ENCODE data around the gene ATP1B1.
A peak's percentile ranks its signal among the peaks of the same experiment; 100 is the strongest.

ATP1B1 gene

DNA sequence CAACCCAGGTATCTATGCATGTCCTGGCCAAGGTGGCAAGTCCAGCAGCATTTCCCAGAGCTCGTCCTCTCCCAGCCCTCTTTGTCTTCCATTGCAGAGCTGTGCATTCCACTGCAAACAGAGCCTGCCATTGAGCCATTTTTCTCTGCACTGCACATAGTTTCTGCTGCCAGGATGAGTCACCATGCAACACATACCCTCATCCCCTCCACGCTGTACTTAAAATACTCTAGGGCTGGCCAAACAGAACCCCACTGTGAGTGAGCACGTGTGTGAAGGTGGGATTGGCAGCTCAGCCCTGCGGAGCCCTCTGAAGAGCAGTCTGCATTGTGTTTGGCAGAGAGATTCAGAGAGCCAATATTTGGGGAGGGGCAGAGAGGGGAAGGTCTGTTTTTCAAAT, 3.9 kb upstream of the ATP1B1 start:
- TF ChIP-seq, protein P1, sequence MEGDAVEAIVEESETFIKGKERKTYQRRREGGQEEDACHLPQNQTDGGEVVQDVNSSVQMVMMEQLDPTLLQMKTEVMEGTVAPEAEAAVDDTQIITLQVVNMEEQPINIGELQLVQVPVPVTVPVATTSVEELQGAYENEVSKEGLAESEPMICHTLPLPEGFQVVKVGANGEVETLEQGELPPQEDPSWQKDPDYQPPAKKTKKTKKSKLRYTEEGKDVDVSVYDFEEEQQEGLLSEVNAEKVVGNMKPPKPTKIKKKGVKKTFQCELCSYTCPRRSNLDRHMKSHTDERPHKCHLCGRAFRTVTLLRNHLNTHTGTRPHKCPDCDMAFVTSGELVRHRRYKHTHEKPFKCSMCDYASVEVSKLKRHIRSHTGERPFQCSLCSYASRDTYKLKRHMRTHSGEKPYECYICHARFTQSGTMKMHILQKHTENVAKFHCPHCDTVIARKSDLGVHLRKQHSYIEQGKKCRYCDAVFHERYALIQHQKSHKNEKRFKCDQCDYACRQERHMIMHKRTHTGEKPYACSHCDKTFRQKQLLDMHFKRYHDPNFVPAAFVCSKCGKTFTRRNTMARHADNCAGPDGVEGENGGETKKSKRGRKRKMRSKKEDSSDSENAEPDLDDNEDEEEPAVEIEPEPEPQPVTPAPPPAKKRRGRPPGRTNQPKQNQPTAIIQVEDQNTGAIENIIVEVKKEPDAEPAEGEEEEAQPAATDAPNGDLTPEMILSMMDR (IDR thresholded peaks at IDR 0.05; ENCODE audit: borderline replicate concordance, control extremely low read depth, extremely low read depth, insufficient read depth, missing control alignments) = no peak
- in situ Hi-C loops (cut with MboI; ENCODE audit: low sequenced_read_pairs, unreplicated experiment) = loop anchor here (25.0 kb wide), 1 partner anchor 490 kb away; no protein-coding TSS in a partner anchor
- no peak for DNase-seq (ENCODE audit: low spot score)

DNA sequence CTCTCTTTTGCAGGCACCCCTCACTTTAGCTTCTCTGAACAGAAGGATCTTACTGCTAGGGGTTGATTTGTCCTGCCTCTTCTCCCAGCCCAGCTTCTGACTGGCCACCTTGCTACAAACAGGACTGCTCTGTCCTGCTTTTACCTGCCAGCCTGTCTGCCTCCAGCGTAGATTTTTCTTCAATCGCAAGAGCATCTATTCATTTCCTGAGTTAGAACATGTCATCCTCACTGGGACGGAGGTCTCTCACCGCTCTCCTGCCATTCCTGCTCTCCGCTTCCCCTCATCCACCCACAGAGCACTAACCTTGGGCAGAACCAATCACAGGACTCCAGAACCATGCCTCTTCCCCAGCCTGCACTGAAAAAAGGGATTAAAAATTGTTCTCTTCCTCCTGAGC, 3.5 kb upstream of the ATP1B1 start:
- TF ChIP-seq, protein P1 (IDR thresholded peaks at IDR 0.05; ENCODE audit: borderline replicate concordance, control extremely low read depth, extremely low read depth, insufficient read depth, missing control alignments) = no peak
- in situ Hi-C loops (cut with MboI; ENCODE audit: low sequenced_read_pairs, unreplicated experiment) = loop anchor here (25.0 kb wide), 1 partner anchor 491 kb away; no protein-coding TSS in a partner anchor
- DNase-seq (ENCODE audit: low spot score) = no peak

DNA sequence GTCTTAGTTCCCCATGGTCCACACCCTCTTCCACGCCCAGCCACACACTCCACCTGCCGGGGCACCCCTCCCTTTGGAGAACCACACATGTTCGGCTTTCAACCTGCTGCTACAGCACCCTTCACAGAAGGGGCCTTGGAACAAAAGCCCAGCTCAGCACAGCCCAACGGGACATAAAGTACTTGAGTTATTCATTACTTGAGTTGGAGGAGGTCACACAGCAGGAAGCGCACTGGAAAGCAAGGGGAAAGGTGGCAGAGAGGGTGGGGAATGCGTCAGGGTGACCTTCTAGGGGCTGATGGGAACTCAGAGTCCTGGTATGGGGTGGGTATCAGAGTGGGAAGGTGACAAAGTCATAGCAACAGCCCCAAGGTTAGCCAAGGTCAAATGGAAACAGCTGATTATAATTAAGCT, 3.0 kb upstream of the ATP1B1 start:
- TF ChIP-seq, protein P1 (IDR thresholded peaks at IDR 0.05; ENCODE audit: borderline replicate concordance, control extremely low read depth, extremely low read depth, insufficient read depth, missing control alignments) = no peak
- no peak for DNase-seq (ENCODE audit: low spot score)
- in situ Hi-C loops (cut with MboI; ENCODE audit: low sequenced_read_pairs, unreplicated experiment) = loop anchor here (25.0 kb wide), 1 partner anchor 491 kb away; no protein-coding TSS in a partner anchor

DNA sequence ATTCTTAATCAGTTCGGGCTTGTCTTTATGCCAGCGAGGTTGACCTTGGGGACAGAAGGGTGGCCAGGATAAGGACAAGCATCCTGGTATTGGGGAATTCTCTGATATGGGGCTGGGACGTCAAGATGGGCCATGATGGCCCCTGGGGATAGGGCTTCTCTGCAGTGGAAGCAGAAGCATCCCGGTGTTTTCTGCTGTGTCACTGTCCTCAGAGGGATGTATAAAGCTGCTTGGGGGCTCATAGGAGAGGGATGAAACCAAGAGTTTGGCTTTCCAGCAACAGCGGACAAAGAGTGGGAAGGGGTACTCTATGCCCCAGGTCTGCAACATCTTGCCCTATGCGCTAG, 1.4 kb upstream of the ATP1B1 start:
- DNase-seq (ENCODE audit: low spot score) = no peak
- in situ Hi-C loops (cut with MboI; ENCODE audit: low sequenced_read_pairs, unreplicated experiment) = loop anchor here (25.0 kb wide), 1 partner anchor 493 kb away; no protein-coding TSS in a partner anchor
- TF ChIP-seq, protein P1 (IDR thresholded peaks at IDR 0.05; ENCODE audit: borderline replicate concordance, control extremely low read depth, extremely low read depth, insufficient read depth, missing control alignments) = no peak

DNA sequence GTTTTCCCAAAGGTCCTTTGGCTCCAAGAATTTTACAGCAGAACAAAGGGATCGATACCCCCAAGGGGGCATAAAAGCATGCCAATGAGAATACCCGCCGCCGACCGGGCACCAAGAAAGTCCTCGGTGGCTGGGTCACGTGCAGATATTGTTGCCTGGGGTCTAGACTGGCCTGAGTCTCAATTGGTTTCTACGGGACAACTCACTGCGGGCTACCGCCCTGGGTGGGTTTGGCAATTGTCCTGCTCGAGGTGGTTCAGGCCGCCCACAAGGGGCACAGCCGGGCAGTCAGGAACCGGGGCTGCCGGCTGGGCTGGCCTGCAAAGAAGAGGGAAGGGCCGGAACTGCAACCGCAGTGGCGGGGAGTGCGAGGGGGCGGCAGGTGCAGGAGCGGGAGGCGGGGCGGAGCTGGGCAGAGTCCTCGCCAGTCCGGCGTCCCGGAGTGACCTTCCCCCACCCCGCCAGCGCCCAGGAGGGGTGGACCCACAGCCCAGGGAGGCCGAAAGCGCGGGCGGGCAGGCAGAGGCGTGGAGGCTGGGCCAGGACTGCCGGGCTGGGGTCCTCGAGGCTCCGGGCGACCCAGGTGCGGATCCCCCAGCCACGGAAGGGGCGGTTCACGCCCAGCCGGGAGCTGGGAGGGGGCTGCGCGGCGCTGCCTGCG, 926 bp upstream of the ATP1B1 start:
- peak; percentile 69 for DNase-seq (ENCODE audit: low spot score)
- in situ Hi-C loops (cut with MboI; ENCODE audit: low sequenced_read_pairs, unreplicated experiment) = loop anchor here (25.0 kb wide), 1 partner anchor 493 kb away; no protein-coding TSS in a partner anchor
- TF ChIP-seq, protein P1 (IDR thresholded peaks at IDR 0.05; ENCODE audit: borderline replicate concordance, control extremely low read depth, extremely low read depth, insufficient read depth, missing control alignments) = peak; percentile 12

DNA sequence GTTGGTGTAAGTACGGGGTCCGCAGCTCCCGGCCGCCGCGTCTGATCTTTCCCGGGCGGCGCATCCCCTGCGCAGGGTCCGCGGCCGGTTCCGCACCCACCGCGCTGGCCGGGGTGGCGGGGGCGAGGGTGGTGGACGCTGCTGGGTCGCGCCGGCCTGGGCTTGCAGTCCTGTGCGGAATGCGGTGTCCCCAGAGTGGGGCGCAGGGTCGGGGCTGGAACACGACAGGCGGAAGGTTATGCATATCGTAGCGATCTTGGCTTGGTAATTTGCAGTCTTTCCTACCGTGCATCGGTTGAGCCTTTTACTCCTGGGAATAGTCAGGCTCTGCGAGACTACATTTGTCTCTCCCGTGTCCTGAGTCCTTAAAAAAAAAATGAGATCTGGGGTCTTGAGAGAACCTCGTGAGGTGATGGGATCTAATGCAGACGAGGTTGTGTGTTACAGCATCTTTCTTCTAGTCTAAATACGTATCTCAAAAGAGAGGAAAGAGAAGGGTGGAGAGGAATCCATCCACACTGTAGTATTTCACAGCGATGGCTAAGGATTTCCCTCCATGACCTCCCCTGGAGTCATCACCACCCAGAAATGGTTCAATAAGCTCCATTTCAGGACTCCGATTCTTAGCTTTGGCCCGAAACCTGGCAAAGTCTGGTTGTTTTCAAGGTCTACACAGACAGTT, 572 bp downstream of the ATP1B1 start:
- in situ Hi-C loops (cut with MboI; ENCODE audit: low sequenced_read_pairs, unreplicated experiment) = loop anchor here (25.0 kb wide), 1 partner anchor 495 kb away; no protein-coding TSS in a partner anchor
- TF ChIP-seq, protein P1 (IDR thresholded peaks at IDR 0.05; ENCODE audit: borderline replicate concordance, control extremely low read depth, extremely low read depth, insufficient read depth, missing control alignments) = no peak
- DNase-seq (ENCODE audit: low spot score) = no peak

All from GM13976 (cell line).